B cell (primary cell): ENCODE data around the gene PRKN. TPM values are rescaled to one million over a fixed set of nuclear protein-coding genes. Genes with fewer than 3 reads are reported as not detected.

ENCODE experiments used
- ATAC-seq: fragments of 200-7000 bp; cut with Tn5 transposase; one replicate; pipeline ENCODE4 v1.10.0; 2021; ENCODE audit warnings: low read depth, mild to moderate bottlenecking, moderate number of reproducible peaks, moderate library complexity
- CTCF ChIA-PET: fragments of 350-600 bp; sonication (Branson Sonifier 250); formaldehyde crosslinking; loops from one replicate; lab custom pipeline; 2021; ENCODE audit warnings: antibody characterized with exemption, inconsistent platforms; lab: Charles Lee
- POLR2A ChIA-PET: fragments of 350-600 bp; sonication (Branson Sonifier 250); formaldehyde crosslinking; loops from one replicate; lab custom pipeline; 2021; ENCODE audit warnings: antibody characterized with exemption; lab: Charles Lee
- DNase-seq: peaks from one replicate; pipeline ENCODE4 v3.0.0; 2013
- H2AFZ ChIP-seq: 2 replicates; pipeline ENCODE4 v1.6.1; 2012; ENCODE audit warnings: mild to moderate bottlenecking, low read depth, low read length; ENCODE audit not compliant: insufficient read depth, poor library complexity, severe bottlenecking
- H3K27ac ChIP-seq, 2 donors: 1 replicate in 1 of 2; 2 replicates in 1 of 2; pipeline ENCODE4 v1.5.1; 2012 to 2013; ENCODE audit warnings: low read length in 2 of 2, mild to moderate bottlenecking in 2 of 2, moderate library complexity in 1 of 2
- H3K27me3 ChIP-seq, 4 experiments: fragments of 200-600 bp in 1 of 4; sonication (generic) in 1 of 4; replicated peaks in 1 of 4; 1 replicate in 2 of 4; 2 replicates in 2 of 4; pipeline versions ENCODE4 v1.6.1 to v1.7.0; 2013 to 2016; ENCODE audit warnings: low read length in 3 of 4, mild to moderate bottlenecking in 2 of 4, mixed read lengths in 1 of 4, moderate library complexity in 1 of 4; ENCODE audit not compliant: insufficient read depth in 4 of 4, control insufficient read depth in 3 of 4; ENCODE audit errors: control extremely low read depth in 1 of 4
- H3K36me3 ChIP-seq, 2 experiments: replicated peaks in 1 of 2; 1 replicate in 1 of 2; 2 replicates in 1 of 2; pipeline versions ENCODE4 v1.6.1 to v1.7.1; 2013; ENCODE audit warnings: low read length in 1 of 2; ENCODE audit not compliant: insufficient read depth in 2 of 2, control insufficient read depth in 1 of 2; ENCODE audit errors: control extremely low read depth in 1 of 2, extremely low read depth in 1 of 2
- H3K4me1 ChIP-seq, 2 donors: fragments of 200-600 bp in 1 of 2; sonication (generic) in 1 of 2; 1 replicate in 1 of 2; 2 replicates in 1 of 2; pipeline versions ENCODE4 v1.5.1 to v1.6.1; 2013 to 2017; ENCODE audit warnings: low read length in 2 of 2; ENCODE audit not compliant: control insufficient read depth in 2 of 2, insufficient read depth in 2 of 2
- H3K4me2 ChIP-seq: replicated peaks from 2 replicates; pipeline ENCODE3; 2012; ENCODE audit warnings: mild to moderate bottlenecking, low read depth, low read length; ENCODE audit not compliant: poor library complexity, severe bottlenecking
- H3K4me3 ChIP-seq, 5 experiments: fragments of 200-600 bp in 1 of 5; sonication (generic) in 1 of 5; 1 replicate in 3 of 5; 2 replicates in 2 of 5; pipeline versions ENCODE4 v1.5.1 to v1.7.0; 2011 to 2016; ENCODE audit warnings: low read length in 4 of 5, mild to moderate bottlenecking in 4 of 5, low read depth in 2 of 5, control low read depth in 1 of 5, moderate library complexity in 1 of 5; ENCODE audit not compliant: insufficient read depth in 1 of 5; ENCODE audit errors: control extremely low read depth in 1 of 5, extremely low read depth in 1 of 5
- H3K79me2 ChIP-seq: fragments of 200-600 bp; sonication (generic); one replicate; pipeline ENCODE4 v1.6.0; 2016; ENCODE audit warnings: low read length; ENCODE audit not compliant: control insufficient read depth, insufficient read depth
- H3K9ac ChIP-seq: fragments of 200-600 bp; sonication (generic); 2 replicates; pipeline ENCODE4 v1.6.1; 2017; ENCODE audit warnings: mild to moderate bottlenecking, low read length, moderate library complexity
- H3K9me3 ChIP-seq, 3 donors: one replicate each; pipeline versions ENCODE4 v1.6.1 to v1.7.1; 2013; ENCODE audit warnings: low read length in 2 of 3; ENCODE audit not compliant: control insufficient read depth in 2 of 3, insufficient read depth in 1 of 3; ENCODE audit errors: control extremely low read depth in 1 of 3
- H4K20me1 ChIP-seq: 2 replicates; pipeline ENCODE4 v1.6.0; 2012; ENCODE audit warnings: mild to moderate bottlenecking, low read length; ENCODE audit not compliant: insufficient read depth, control insufficient read depth, poor library complexity, severe bottlenecking
- H3K27ac Mint-ChIP-seq: one replicate; pipeline ENCODE4 v1.8.0; 2021; ENCODE audit warnings: mixed read lengths
- H3K27me3 Mint-ChIP-seq: one replicate; pipeline ENCODE4 v1.8.0; 2021; ENCODE audit warnings: mixed read lengths
- H3K4me1 Mint-ChIP-seq: one replicate; pipeline ENCODE4 v1.8.0; 2021; ENCODE audit warnings: mixed read lengths
- H3K4me3 Mint-ChIP-seq: one replicate; pipeline ENCODE4 v1.8.0; 2021; ENCODE audit warnings: mixed read lengths
- H3K9me3 Mint-ChIP-seq: one replicate; pipeline ENCODE4 v1.8.0; 2022; ENCODE audit warnings: mixed read lengths; ENCODE audit not compliant: insufficient read depth
- EZH2 ChIP-seq: IDR thresholded peaks from 2 replicates; pipeline ENCODE4 v1.6.1; 2012; ENCODE audit warnings: borderline replicate concordance, low read depth, mild to moderate bottlenecking, moderate library complexity, low read length; ENCODE audit not compliant: insufficient read depth, poor library complexity, severe bottlenecking
- WGBS: methylation state at CpG from one replicate; pipeline ENCODE4 v1.1.5; 2013; ENCODE audit warnings: missing lambda C conversion rate; ENCODE audit not compliant: insufficient coverage; 5-methylcytosine and 5-hydroxymethylcytosine counted together
- intact Hi-C: fragments of 100-400 bp; cut with micrococcal nuclease; formaldehyde crosslinking; loops from one replicate; pipeline ENCODE4 v1.10.0; 2022
- polyA plus RNA-seq: library from polyadenylated mRNA; depleted of rRNA; stranded (reverse); fragments of >200 nt; gene quantifications from 2 replicates; pipeline ENCODE4 v1.2.3, GENCODE V29; 2012
- total RNA-seq, 2 donors: library from RNA; stranded (reverse); fragments of 120-200 nt in 1 of 2; gene quantifications; 1 replicate in 1 of 2; 2 replicates in 1 of 2; pipeline versions ENCODE4 v1.2.3 to v1.2.4, GENCODE V29; 2013 to 2022
- TF ChIP-seq, protein P1 (sequence below): fragments of 200-600 bp; IDR thresholded peaks from one replicate; pipeline ENCODE4 v1.8.0; 2022; ENCODE audit warnings: antibody characterized with exemption, mild to moderate bottlenecking

The PRKN gene
- total and polyA plus RNA-seq, 2 donors (not counting 1 experiment from before 2014, with no cell fraction given), result 1.6 to 6.2 TPM

DNA sequence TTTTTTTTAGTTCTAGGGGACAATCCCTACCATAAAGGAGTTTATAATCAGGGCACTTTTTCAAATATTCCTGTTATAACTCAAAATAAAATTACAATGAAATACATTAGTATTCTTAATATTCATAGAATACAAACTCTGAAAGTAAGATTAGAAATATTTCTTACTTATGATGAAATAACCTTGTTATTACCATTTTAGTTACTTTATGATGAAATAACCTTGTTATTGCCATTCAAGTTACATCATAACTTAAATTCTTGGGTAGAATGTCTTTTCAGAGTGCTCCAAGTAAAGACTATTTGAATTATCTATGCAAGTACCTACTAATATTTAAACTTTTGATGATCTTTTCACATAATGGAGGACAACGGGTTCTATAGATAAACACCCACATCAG is 43.4 kb upstream of the PRKN start:
- no CpG with 5 or more reads among the region's 1 CpG for WGBS
- H3K4me1 Mint-ChIP-seq, result no peaks in the 10 kb centered on the region

DNA sequence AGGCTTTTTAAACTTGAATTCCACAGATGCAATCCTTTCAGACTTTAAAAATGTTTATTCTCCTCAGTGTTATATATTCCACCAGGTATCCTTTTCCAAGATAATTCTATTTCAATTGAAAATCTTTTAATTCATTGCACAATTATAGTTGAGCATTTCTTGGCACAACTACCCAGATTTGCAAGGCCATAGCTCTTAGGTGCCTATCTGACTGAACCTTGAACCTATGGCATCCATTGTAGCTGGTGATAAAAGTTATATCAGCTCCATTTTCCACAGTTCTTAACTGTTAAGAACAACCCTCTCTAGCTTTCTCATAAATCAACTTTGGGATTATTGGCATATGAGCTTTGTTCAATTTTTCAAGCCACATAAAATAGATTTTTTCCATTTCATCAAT is 42.6 kb upstream of the PRKN start:
- ChIA-PET POLR2A (no interaction called here), CTCF (no interaction called here)
- Mint-ChIP-seq H3K4me3 (no peak overlapping the region), H3K4me1 (no peaks in the 10 kb centered on the region), H3K27me3 (no peaks in the 10 kb centered on the region), H3K9me3 (no peaks in the 10 kb centered on the region), H3K27ac (no peak overlapping the region)
- DNase-seq (no peak), ATAC-seq (no peak)
- no peak overlapping the region for H3K27ac ChIP-seq
- no peak overlapping the region for H2AFZ ChIP-seq
- no peak overlapping the region for H3K4me3 ChIP-seq
- intact Hi-C loops, result no loop called here
- no peaks in the 10 kb centered on the region for H3K4me1 ChIP-seq
- no peaks in the 10 kb centered on the region for H3K27me3 ChIP-seq
- H3K9me3 ChIP-seq, result no peaks in the 10 kb centered on the region
- H4K20me1 ChIP-seq, result no peaks in the 10 kb centered on the region
- no peaks in the 10 kb centered on the region for H3K36me3 ChIP-seq
- no peaks in the 10 kb centered on the region for H3K79me2 ChIP-seq
- no peak overlapping the region for H3K4me2 ChIP-seq
- H3K9ac ChIP-seq, result no peak overlapping the region
- TF ChIP-seq EZH2, result no peak
- TF ChIP-seq, protein P1, sequence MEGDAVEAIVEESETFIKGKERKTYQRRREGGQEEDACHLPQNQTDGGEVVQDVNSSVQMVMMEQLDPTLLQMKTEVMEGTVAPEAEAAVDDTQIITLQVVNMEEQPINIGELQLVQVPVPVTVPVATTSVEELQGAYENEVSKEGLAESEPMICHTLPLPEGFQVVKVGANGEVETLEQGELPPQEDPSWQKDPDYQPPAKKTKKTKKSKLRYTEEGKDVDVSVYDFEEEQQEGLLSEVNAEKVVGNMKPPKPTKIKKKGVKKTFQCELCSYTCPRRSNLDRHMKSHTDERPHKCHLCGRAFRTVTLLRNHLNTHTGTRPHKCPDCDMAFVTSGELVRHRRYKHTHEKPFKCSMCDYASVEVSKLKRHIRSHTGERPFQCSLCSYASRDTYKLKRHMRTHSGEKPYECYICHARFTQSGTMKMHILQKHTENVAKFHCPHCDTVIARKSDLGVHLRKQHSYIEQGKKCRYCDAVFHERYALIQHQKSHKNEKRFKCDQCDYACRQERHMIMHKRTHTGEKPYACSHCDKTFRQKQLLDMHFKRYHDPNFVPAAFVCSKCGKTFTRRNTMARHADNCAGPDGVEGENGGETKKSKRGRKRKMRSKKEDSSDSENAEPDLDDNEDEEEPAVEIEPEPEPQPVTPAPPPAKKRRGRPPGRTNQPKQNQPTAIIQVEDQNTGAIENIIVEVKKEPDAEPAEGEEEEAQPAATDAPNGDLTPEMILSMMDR, result no peak

More for the DNA sequence above, 43.4 kb upstream of the PRKN start:
- Mint-ChIP-seq H3K4me3 (no peak overlapping the region), H3K27ac (no peak overlapping the region), H3K27me3 (no peaks in the 10 kb centered on the region), H3K9me3 (no peaks in the 10 kb centered on the region)
- no peak for TF ChIP-seq EZH2
- TF ChIP-seq, protein P1, result no peak
- ChIA-PET CTCF (no interaction called here), POLR2A (no interaction called here)
- ATAC-seq (no peak), DNase-seq (no peak)
- Histone ChIP-seq H3K79me2 (no peaks in the 10 kb centered on the region), H3K36me3 (no peaks in the 10 kb centered on the region), H4K20me1 (no peaks in the 10 kb centered on the region), H3K4me3 (no peak overlapping the region), H3K9me3 (no peaks in the 10 kb centered on the region), H3K9ac (no peak overlapping the region), H3K27me3 (no peaks in the 10 kb centered on the region), H3K4me1 (no peaks in the 10 kb centered on the region), H3K4me2 (no peak overlapping the region), H3K27ac (no peak overlapping the region), H2AFZ (no peak overlapping the region)
- intact Hi-C loops, result no loop called here
